ENCODE data around the gene ANKRD13C. TPM values are rescaled to one million over a fixed set of nuclear protein-coding genes. Genes with fewer than 3 reads are reported as not detected.

ANKRD13C gene
- total RNA-seq, 2 experiments from 2014 or later = 37.4 to 37.8 TPM

DNA sequence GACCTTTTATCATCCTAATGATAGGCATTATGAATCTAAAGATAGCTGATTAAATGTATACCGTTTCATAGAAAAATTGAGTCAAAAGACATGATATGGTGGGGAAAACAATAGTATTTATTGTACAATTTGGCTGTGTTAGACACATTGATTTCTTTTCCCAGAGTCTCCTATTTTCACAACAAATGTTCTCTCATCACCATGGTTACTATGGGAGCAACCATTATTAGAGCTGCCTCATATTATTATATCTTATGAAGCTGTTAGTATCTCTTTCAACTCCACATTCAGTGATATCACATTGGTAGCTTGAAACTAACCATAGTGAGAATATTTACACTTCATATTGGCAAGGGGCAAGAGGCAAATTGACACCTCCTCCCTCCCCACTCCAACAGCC lies 45.8 kb upstream of the ANKRD13C start:
- no peaks in the 10 kb centered on the region for H3K4me1 ChIP-seq (ENCODE audit: insufficient read depth, low read length)
- DNase-seq (no peak), ATAC-seq (ENCODE audit: poor library complexity) (no peak)
- H3K9me3 Mint-ChIP-seq = no peaks in the 10 kb centered on the region
- POLR2A ChIA-PET = interaction anchor here (4.0 kb wide), 1 partner anchor 10 kb away, joined by 14 read pairs; the partner anchor contains the start of gene CTH
- no peak overlapping the region for H3K27ac Mint-ChIP-seq
- no peaks in the 10 kb centered on the region for H3K36me3 Mint-ChIP-seq (ENCODE audit: low read depth)
- peaks cover 19% of the 10 kb centered on the region for H3K27me3 Mint-ChIP-seq
- intact Hi-C loops (cut with DNase I, micrococcal nuclease) = loop anchor here in 1 of 2 experiments (1.0 kb wide), 1 partner anchor 45 kb away; no protein-coding TSS in a partner anchor
- TF ChIP-seq CTCF (IDR thresholded peaks at IDR 0.05) = no peak
- H3K4me3 Mint-ChIP-seq = no peak overlapping the region
- H3K27me3 ChIP-seq (ENCODE audit: control insufficient read depth in 1 of 2, insufficient read depth in 2 of 2, low read length in 2 of 2) = no peaks in the 10 kb centered on the region
- H3K36me3 ChIP-seq (ENCODE audit: insufficient read depth, low read length) = no peaks in the 10 kb centered on the region
- H3K4me1 Mint-ChIP-seq (ENCODE audit: low read depth) = no peaks in the 10 kb centered on the region
- H3K4me3 ChIP-seq (ENCODE audit: low read length) = no peak overlapping the region
- no peak overlapping the region for H3K27ac ChIP-seq (ENCODE audit: low read depth in 1 of 2, low read length in 2 of 2)
- CTCF ChIA-PET = no interaction called here
- H3K9me3 ChIP-seq (ENCODE audit: control insufficient read depth in 1 of 2, insufficient read depth in 1 of 2, low read length in 2 of 2) = no peaks in the 10 kb centered on the region

- Mint-ChIP-seq H3K27ac (no peak overlapping the region), H3K4me3 (no peak overlapping the region), H3K36me3 (ENCODE audit: low read depth) (no peaks in the 10 kb centered on the region), H3K27me3 (peaks cover 10% of the 10 kb centered on the region), H3K9me3 (no peaks in the 10 kb centered on the region), H3K4me1 (ENCODE audit: low read depth) (no peaks in the 10 kb centered on the region)
- H3K27me3 ChIP-seq (ENCODE audit: control insufficient read depth in 1 of 2, insufficient read depth in 2 of 2, low read length in 2 of 2) = no peaks in the 10 kb centered on the region
- no peak for TF ChIP-seq CTCF (IDR thresholded peaks at IDR 0.05)
- H3K4me1 ChIP-seq (ENCODE audit: insufficient read depth, low read length) = no peaks in the 10 kb centered on the region
- ATAC-seq (ENCODE audit: poor library complexity) (no peak), DNase-seq (no peak)
- H3K4me3 ChIP-seq (ENCODE audit: low read length) = no peak overlapping the region
- intact Hi-C loops (cut with DNase I, micrococcal nuclease) = no loop called here
- POLR2A ChIA-PET = interaction anchor here (1.0 kb wide), 1 partner anchor 14 kb away, joined by 4 read pairs; no protein-coding TSS in a partner anchor
- no peaks in the 10 kb centered on the region for H3K36me3 ChIP-seq (ENCODE audit: insufficient read depth, low read length)
- no peak overlapping the region for H3K27ac ChIP-seq (ENCODE audit: low read depth in 1 of 2, low read length in 2 of 2)
- CTCF ChIA-PET = interaction anchor here (1.4 kb wide), 1 partner anchor 15 kb away, joined by 4 read pairs; no protein-coding TSS in a partner anchor
- no peaks in the 10 kb centered on the region for H3K9me3 ChIP-seq (ENCODE audit: control insufficient read depth in 1 of 2, insufficient read depth in 1 of 2, low read length in 2 of 2)
Observed at GRCh38 chr1:70397013-70397412, 42.5 kb upstream of the ANKRD13C start.

DNA sequence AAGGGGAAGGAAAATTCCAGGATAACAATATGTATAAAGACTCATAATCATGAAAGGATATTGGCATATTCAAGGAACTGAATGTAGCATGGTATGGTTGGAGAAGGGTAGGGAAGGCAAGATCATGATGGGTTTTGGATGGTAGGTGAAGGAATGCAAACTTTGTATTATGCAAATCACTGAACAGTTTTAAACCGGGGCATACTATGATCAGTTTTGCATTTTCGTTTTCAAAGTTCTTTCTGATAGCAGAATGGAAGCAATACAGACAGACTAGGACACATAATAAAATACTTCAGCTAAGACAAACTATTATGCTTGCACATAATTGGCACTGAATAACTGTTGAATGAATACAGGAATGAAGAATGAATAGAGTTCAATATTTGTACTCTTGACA lies 42.1 kb upstream of the ANKRD13C start:
- Mint-ChIP-seq H3K27ac (no peak overlapping the region), H3K9me3 (no peaks in the 10 kb centered on the region), H3K4me3 (no peak overlapping the region), H3K4me1 (ENCODE audit: low read depth) (no peaks in the 10 kb centered on the region), H3K36me3 (ENCODE audit: low read depth) (no peaks in the 10 kb centered on the region), H3K27me3 (peaks cover 10% of the 10 kb centered on the region)
- no peak for ATAC-seq (ENCODE audit: poor library complexity)
- no peak for TF ChIP-seq CTCF (IDR thresholded peaks at IDR 0.05)
- no peaks in the 10 kb centered on the region for H3K4me1 ChIP-seq (ENCODE audit: insufficient read depth, low read length)
- H3K9me3 ChIP-seq (ENCODE audit: control insufficient read depth in 1 of 2, insufficient read depth in 1 of 2, low read length in 2 of 2) = no peaks in the 10 kb centered on the region
- no peak overlapping the region for H3K4me3 ChIP-seq (ENCODE audit: low read length)
- no peaks in the 10 kb centered on the region for H3K36me3 ChIP-seq (ENCODE audit: insufficient read depth, low read length)
- H3K27ac ChIP-seq (ENCODE audit: low read depth in 1 of 2, low read length in 2 of 2) = no peak overlapping the region
- ChIA-PET CTCF (interaction anchor here (1.4 kb wide), 1 partner anchor 15 kb away, joined by 4 read pairs; no protein-coding TSS in a partner anchor), POLR2A (no interaction called here)
- intact Hi-C loops (cut with DNase I, micrococcal nuclease) = no loop called here
- no peaks in the 10 kb centered on the region for H3K27me3 ChIP-seq (ENCODE audit: control insufficient read depth in 1 of 2, insufficient read depth in 2 of 2, low read length in 2 of 2)
- no peak for DNase-seq

Data from CD4-positive, alpha-beta T cell (primary cell).